HepG2 (cell line): ENCODE results near the gene SLC4A11. TPM values are rescaled to one million over a fixed set of nuclear protein-coding genes. Genes with fewer than 3 reads are reported as not detected.
A peak's percentile ranks its signal among the peaks of the same experiment; 100 is the strongest.

Experiments
- ARNT ChIP-seq: fragments of 450-650 bp; IDR thresholded peaks from 2 replicates; pipeline ENCODE4 v1.6.1; 2017
- CAMTA2 ChIP-seq: sonication (generic); formaldehyde crosslinking; IDR thresholded peaks from 2 replicates; pipeline ENCODE4 v1.4.0; 2020; ENCODE audit warnings: mild to moderate bottlenecking, missing genetic modification reagents, borderline replicate concordance
- EP300 ChIP-seq, 3 experiments: sonication (generic) in 1 of 3; formaldehyde crosslinking in 1 of 3; IDR thresholded peaks; 2 replicates each; pipeline versions ENCODE4 v1.5.1 to v1.6.1; 2011 to 2020; ENCODE audit warnings: low read depth in 2 of 3, low read length in 2 of 3, borderline replicate concordance in 1 of 3, improper control_type of control experiment in 1 of 3, mild to moderate bottlenecking in 1 of 3, missing genetic modification reagents in 1 of 3, moderate library complexity in 1 of 3
- HMG20B ChIP-seq: conservative IDR thresholded peaks from 2 replicates; pipeline ENCODE4 v1.6.1; 2016; ENCODE audit warnings: missing genetic modification reagents, missing compliant biosample characterization
- KMT2B ChIP-seq: IDR thresholded peaks from 2 replicates; pipeline ENCODE4 v1.6.1; 2016; ENCODE audit warnings: missing genetic modification reagents, missing compliant biosample characterization
- MXI1 ChIP-seq: IDR thresholded peaks from 3 replicates; pipeline ENCODE4 v1.6.1; 2012; ENCODE audit warnings: low read depth, low read length, inconsistent platforms, borderline replicate concordance
- NFATC3 ChIP-seq: sonication (generic); formaldehyde crosslinking; IDR thresholded peaks from 2 replicates; pipeline ENCODE4 v1.5.1; 2020; ENCODE audit warnings: mild to moderate bottlenecking, missing genetic modification reagents
- NONO ChIP-seq, 2 experiments: fragments of 450-650 bp in 1 of 2; sonication (generic) in 1 of 2; formaldehyde crosslinking in 1 of 2; IDR thresholded peaks in 1 of 2; conservative IDR thresholded peaks in 1 of 2; 2 replicates each; pipeline versions ENCODE4 v1.6.1 to v1.8.0; 2017 to 2022; ENCODE audit warnings: mild to moderate bottlenecking in 1 of 2, missing genetic modification reagents in 1 of 2, moderate library complexity in 1 of 2
- RARG ChIP-seq: sonication (generic); formaldehyde crosslinking; IDR thresholded peaks from 2 replicates; pipeline ENCODE4 v1.4.0; 2020; ENCODE audit warnings: low read depth, mild to moderate bottlenecking, missing genetic modification reagents
- RBM39 ChIP-seq: fragments of 200-400 bp; formaldehyde crosslinking; IDR thresholded peaks from one replicate; pipeline ENCODE4 v1.6.1; 2018; ENCODE audit warnings: antibody characterized with exemption, mild to moderate bottlenecking, low read depth, low read length; ENCODE audit not compliant: poor library complexity, severe bottlenecking
- SOX5 ChIP-seq: IDR thresholded peaks from 2 replicates; pipeline ENCODE4 v1.6.1; 2016; ENCODE audit warnings: borderline replicate concordance
- THAP11 ChIP-seq: IDR thresholded peaks from 2 replicates; pipeline ENCODE4 v1.6.1; 2016; ENCODE audit warnings: missing biosample characterization, missing genetic modification reagents
- U2AF2 ChIP-seq: fragments of 200-400 bp; formaldehyde crosslinking; IDR thresholded peaks from 2 replicates; pipeline ENCODE4 v1.6.1; 2017; ENCODE audit warnings: low read depth, mild to moderate bottlenecking, low read length
- ZNF24 ChIP-seq: fragments of 450-650 bp; IDR thresholded peaks from 2 replicates; pipeline ENCODE4 v1.6.1; 2017; ENCODE audit warnings: antibody characterized with exemption, mild to moderate bottlenecking
- ZNF256 ChIP-seq: sonication (generic); formaldehyde crosslinking; conservative IDR thresholded peaks from 2 replicates; pipeline ENCODE4 v1.4.0; 2020; ENCODE audit warnings: missing genetic modification reagents
- ZNF292 ChIP-seq: sonication (generic); formaldehyde crosslinking; IDR thresholded peaks from 2 replicates; pipeline ENCODE4 v1.8.1; 2022; ENCODE audit warnings: mild to moderate bottlenecking, low read depth, missing genetic modification reagents, borderline replicate concordance
- ZNF430 ChIP-seq: sonication (generic); formaldehyde crosslinking; IDR thresholded peaks from 2 replicates; pipeline ENCODE4 v1.9.0; 2021; ENCODE audit warnings: mild to moderate bottlenecking, missing genetic modification reagents
- ZNF431 ChIP-seq: sonication (generic); formaldehyde crosslinking; IDR thresholded peaks from 2 replicates; pipeline ENCODE4 v1.9.0; 2022; ENCODE audit warnings: missing genetic modification reagents, low read depth, mild to moderate bottlenecking, borderline replicate concordance
- ZNF780A ChIP-seq: sonication (generic); formaldehyde crosslinking; IDR thresholded peaks from 2 replicates; pipeline ENCODE4 v1.8.0; 2022; ENCODE audit warnings: mild to moderate bottlenecking, missing genetic modification reagents, moderate library complexity
- ZSCAN5A ChIP-seq: sonication (generic); formaldehyde crosslinking; IDR thresholded peaks from 2 replicates; pipeline ENCODE4 v1.8.0; 2022; ENCODE audit warnings: mild to moderate bottlenecking, missing genetic modification reagents, borderline replicate concordance
- polyA plus RNA-seq, 8 experiments: library from polyadenylated mRNA; depleted of rRNA in 3 of 8; stranded (reverse) in 7 of 8; unstranded in 1 of 8; fragments of >200 nt; fragmentation: Illumina TruSeq in 4 of 8; extraction: Trizol in 4 of 8; gene quantifications; 2 replicates each; pipeline versions ENCODE4 v1.2.1 to v1.2.3, GENCODE V29; 2011 to 2016; ENCODE audit warnings: low read depth in 4 of 8, missing spikeins in 1 of 8, mixed read lengths in 1 of 8; ENCODE audit not compliant: insufficient read depth in 1 of 8
- total RNA-seq, 5 experiments: library from RNA; depleted of rRNA; stranded (reverse); fragments of >200 nt; fragmentation: Illumina TruSeq; extraction: Trizol; gene quantifications; 2 replicates each; pipeline ENCODE4 v1.2.3, GENCODE V29; 2016; ENCODE audit warnings: low read depth in 1 of 5
- TF ChIP-seq, protein P1 (sequence below): sonication (generic); formaldehyde crosslinking; conservative IDR thresholded peaks from 2 replicates; pipeline ENCODE4 v1.4.0; 2020; ENCODE audit warnings: mild to moderate bottlenecking, missing genetic modification reagents, moderate library complexity
- TF ChIP-seq, protein P2 (sequence below): sonication (generic); formaldehyde crosslinking; IDR thresholded peaks from 2 replicates; pipeline ENCODE4 v1.8.0; 2022; ENCODE audit warnings: mild to moderate bottlenecking, missing genetic modification reagents
- TF ChIP-seq, protein P3 (sequence below): sonication (generic); formaldehyde crosslinking; IDR thresholded peaks from 2 replicates; pipeline ENCODE4 v1.5.1; 2020; ENCODE audit warnings: missing genetic modification reagents, mild to moderate bottlenecking, borderline replicate concordance

The SLC4A11 gene
- total and polyA plus RNA-seq, 2 of the 13 experiments (the other 11 are each of a cell fraction or from before 2014, with no cell fraction given) = 3.9 to 27.0 TPM

GRCh38 chr20:3238616-3239025 lies 369 bp downstream of the SLC4A11 start (continued):
- TF ChIP-seq RARG (CRISPR knock-in tag) (no peak), ZNF24 (no peak), ZSCAN5A (CRISPR knock-in tag) (0 out of 2 replicates have a peak, but pooled peaks have one; percentile 26), KMT2B (no peak; the same call in 1 of the 2 replicates), ARNT (no peak), U2AF2 (no peak), ZNF430 (CRISPR knock-in tag) (peak; percentile 39; the same call in 1 of the 2 replicates), ZNF256 (CRISPR knock-in tag) (no peak), NONO (IDR thresholded peaks at IDR 0.05) (no peak), NONO (CRISPR knock-in tag; conservative IDR thresholded peaks at IDR 0.05) (no peak), MXI1 (no peak), NFATC3 (CRISPR knock-in tag) (no peak), RBM39 (peak; percentile 34), HMG20B (no peak), EP300 (IDR thresholded peaks at IDR 0.05; ENCODE audit: low read depth in 2 of 2, low read length in 2 of 2) (no peak), EP300 (CRISPR knock-in tag; IDR thresholded peaks at IDR 0.05; ENCODE audit: borderline replicate concordance) (no peak), ZNF431 (CRISPR knock-in tag) (no peak), ZNF780A (CRISPR knock-in tag) (no peak), CAMTA2 (no peak), THAP11 (CRISPR knock-in tag) (no peak), ZNF292 (CRISPR knock-in tag) (no peak), SOX5 (no peak)
- TF ChIP-seq, protein P1, sequence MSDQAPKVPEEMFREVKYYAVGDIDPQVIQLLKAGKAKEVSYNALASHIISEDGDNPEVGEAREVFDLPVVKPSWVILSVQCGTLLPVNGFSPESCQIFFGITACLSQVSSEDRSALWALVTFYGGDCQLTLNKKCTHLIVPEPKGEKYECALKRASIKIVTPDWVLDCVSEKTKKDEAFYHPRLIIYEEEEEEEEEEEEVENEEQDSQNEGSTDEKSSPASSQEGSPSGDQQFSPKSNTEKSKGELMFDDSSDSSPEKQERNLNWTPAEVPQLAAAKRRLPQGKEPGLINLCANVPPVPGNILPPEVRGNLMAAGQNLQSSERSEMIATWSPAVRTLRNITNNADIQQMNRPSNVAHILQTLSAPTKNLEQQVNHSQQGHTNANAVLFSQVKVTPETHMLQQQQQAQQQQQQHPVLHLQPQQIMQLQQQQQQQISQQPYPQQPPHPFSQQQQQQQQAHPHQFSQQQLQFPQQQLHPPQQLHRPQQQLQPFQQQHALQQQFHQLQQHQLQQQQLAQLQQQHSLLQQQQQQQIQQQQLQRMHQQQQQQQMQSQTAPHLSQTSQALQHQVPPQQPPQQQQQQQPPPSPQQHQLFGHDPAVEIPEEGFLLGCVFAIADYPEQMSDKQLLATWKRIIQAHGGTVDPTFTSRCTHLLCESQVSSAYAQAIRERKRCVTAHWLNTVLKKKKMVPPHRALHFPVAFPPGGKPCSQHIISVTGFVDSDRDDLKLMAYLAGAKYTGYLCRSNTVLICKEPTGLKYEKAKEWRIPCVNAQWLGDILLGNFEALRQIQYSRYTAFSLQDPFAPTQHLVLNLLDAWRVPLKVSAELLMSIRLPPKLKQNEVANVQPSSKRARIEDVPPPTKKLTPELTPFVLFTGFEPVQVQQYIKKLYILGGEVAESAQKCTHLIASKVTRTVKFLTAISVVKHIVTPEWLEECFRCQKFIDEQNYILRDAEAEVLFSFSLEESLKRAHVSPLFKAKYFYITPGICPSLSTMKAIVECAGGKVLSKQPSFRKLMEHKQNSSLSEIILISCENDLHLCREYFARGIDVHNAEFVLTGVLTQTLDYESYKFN = no peak
- TF ChIP-seq, protein P2, sequence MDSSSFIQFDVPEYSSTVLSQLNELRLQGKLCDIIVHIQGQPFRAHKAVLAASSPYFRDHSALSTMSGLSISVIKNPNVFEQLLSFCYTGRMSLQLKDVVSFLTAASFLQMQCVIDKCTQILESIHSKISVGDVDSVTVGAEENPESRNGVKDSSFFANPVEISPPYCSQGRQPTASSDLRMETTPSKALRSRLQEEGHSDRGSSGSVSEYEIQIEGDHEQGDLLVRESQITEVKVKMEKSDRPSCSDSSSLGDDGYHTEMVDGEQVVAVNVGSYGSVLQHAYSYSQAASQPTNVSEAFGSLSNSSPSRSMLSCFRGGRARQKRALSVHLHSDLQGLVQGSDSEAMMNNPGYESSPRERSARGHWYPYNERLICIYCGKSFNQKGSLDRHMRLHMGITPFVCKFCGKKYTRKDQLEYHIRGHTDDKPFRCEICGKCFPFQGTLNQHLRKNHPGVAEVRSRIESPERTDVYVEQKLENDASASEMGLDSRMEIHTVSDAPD (CRISPR knock-in tag) = no peak
- TF ChIP-seq, protein P3, sequence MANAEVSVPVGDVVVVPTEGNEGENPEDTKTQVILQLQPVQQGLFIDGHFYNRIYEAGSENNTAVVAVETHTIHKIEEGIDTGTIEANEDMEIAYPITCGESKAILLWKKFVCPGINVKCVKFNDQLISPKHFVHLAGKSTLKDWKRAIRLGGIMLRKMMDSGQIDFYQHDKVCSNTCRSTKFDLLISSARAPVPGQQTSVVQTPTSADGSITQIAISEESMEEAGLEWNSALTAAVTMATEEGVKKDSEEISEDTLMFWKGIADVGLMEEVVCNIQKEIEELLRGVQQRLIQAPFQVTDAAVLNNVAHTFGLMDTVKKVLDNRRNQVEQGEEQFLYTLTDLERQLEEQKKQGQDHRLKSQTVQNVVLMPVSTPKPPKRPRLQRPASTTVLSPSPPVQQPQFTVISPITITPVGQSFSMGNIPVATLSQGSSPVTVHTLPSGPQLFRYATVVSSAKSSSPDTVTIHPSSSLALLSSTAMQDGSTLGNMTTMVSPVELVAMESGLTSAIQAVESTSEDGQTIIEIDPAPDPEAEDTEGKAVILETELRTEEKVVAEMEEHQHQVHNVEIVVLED (CRISPR knock-in tag) = no peak
